ENCODE data around the gene FBXL20.

FBXL20 gene

DNA sequence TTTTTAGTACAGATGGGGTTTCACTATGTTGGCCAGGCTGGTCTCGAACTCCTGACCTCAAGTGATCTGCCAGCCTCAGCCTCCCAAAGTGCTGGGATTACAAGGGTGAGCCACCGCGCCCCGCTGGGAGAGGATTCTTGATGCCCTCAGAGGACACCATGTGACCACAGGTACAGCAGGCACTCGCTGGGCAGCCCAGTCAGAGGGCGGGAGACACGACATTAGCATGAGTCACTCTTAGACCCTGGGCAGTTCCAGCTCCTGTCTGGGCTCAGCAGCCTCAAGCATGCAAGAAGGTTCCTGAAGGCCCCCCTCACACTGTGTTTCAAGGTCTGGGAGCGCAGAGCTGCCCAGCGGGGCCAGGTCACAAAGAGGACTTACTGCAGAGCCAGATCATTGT lies 187.6 kb downstream of the FBXL20 start (continued):
- TF ChIP-seq, protein P1, sequence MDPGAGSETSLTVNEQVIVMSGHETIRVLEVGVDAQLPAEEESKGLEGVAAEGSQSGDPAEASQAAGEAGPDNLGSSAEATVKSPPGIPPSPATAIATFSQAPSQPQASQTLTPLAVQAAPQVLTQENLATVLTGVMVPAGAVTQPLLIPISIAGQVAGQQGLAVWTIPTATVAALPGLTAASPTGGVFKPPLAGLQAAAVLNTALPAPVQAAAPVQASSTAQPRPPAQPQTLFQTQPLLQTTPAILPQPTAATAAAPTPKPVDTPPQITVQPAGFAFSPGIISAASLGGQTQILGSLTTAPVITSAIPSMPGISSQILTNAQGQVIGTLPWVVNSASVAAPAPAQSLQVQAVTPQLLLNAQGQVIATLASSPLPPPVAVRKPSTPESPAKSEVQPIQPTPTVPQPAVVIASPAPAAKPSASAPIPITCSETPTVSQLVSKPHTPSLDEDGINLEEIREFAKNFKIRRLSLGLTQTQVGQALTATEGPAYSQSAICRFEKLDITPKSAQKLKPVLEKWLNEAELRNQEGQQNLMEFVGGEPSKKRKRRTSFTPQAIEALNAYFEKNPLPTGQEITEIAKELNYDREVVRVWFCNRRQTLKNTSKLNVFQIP (CRISPR knock-in tag; IDR thresholded peaks at IDR 0.05; ENCODE audit: borderline replicate concordance, low read depth), result no peak
- TF ChIP-seq CSDC2 (CRISPR knock-in tag; IDR thresholded peaks at IDR 0.05), result no peak
- no peak for TF ChIP-seq TSHZ2 (CRISPR knock-in tag; IDR thresholded peaks at IDR 0.05)
- no peak for TF ChIP-seq ZC3H10 (CRISPR knock-in tag; IDR thresholded peaks at IDR 0.05)
- no peak for TF ChIP-seq ZFP3 (CRISPR knock-in tag; IDR thresholded peaks at IDR 0.05)
- TF ChIP-seq TOX (CRISPR knock-in tag; IDR thresholded peaks at IDR 0.05; ENCODE audit: borderline replicate concordance), result no peak
- no peak for TF ChIP-seq PPARA (CRISPR knock-in tag; IDR thresholded peaks at IDR 0.05; ENCODE audit: borderline replicate concordance)
- no peak for TF ChIP-seq GLIS3 (CRISPR knock-in tag; IDR thresholded peaks at IDR 0.05)
- TF ChIP-seq, protein P2, sequence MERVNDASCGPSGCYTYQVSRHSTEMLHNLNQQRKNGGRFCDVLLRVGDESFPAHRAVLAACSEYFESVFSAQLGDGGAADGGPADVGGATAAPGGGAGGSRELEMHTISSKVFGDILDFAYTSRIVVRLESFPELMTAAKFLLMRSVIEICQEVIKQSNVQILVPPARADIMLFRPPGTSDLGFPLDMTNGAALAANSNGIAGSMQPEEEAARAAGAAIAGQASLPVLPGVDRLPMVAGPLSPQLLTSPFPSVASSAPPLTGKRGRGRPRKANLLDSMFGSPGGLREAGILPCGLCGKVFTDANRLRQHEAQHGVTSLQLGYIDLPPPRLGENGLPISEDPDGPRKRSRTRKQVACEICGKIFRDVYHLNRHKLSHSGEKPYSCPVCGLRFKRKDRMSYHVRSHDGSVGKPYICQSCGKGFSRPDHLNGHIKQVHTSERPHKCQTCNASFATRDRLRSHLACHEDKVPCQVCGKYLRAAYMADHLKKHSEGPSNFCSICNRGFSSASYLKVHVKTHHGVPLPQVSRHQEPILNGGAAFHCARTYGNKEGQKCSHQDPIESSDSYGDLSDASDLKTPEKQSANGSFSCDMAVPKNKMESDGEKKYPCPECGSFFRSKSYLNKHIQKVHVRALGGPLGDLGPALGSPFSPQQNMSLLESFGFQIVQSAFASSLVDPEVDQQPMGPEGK (CRISPR knock-in tag; IDR thresholded peaks at IDR 0.05; ENCODE audit: borderline replicate concordance), result no peak

DNA sequence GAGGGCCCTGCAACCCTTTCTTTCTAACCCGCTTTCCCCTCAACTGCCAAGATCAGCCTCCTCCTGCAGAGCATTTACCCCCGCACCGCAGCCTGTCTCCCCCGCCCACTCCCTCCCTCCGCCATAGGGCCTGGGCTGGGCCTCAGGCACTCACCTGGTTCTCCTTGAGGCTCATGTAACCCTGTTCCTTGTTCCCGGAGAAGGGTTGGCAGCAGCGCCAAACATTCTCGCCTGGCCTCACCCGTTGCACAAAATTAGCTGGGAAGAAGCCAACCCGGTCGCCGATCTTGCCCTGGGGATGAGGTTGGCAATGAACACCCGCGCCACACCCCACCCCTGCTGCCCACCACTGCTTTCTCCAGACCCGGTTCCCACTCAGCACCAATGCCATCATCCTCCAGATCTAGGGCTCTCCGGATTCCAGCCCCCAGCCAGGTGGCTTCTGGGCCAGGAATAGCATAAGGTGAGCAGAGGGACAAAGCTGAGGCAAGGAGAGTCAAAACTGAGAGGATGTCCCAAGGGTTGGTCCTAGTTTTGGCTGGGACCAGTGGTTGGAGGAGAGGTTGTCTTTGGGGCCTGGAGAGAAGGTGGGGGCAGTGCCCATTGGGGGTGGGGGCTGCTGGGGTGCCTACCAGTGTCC lies 188.5 kb downstream of the FBXL20 start:
- TF ChIP-seq CSDC2 (CRISPR knock-in tag; IDR thresholded peaks at IDR 0.05), result no peak
- TF ChIP-seq TOX (CRISPR knock-in tag; IDR thresholded peaks at IDR 0.05; ENCODE audit: borderline replicate concordance), result no peak
- no peak for TF ChIP-seq ZNF70 (CRISPR knock-in tag; IDR thresholded peaks at IDR 0.05)
- no peak for TF ChIP-seq CREB5 (CRISPR knock-in tag; IDR thresholded peaks at IDR 0.05; ENCODE audit: low read depth)
- TF ChIP-seq ZNF8 (CRISPR knock-in tag; IDR thresholded peaks at IDR 0.05), result no peak
- TF ChIP-seq ZFP3 (CRISPR knock-in tag; IDR thresholded peaks at IDR 0.05), result no peak
- TF ChIP-seq, protein P2 (CRISPR knock-in tag; IDR thresholded peaks at IDR 0.05; ENCODE audit: borderline replicate concordance), result no peak
- no peak for TF ChIP-seq CSRNP3 (CRISPR knock-in tag; IDR thresholded peaks at IDR 0.05)
- no peak for TF ChIP-seq RARB (CRISPR knock-in tag; IDR thresholded peaks at IDR 0.05)
- TF ChIP-seq GLIS3 (CRISPR knock-in tag; IDR thresholded peaks at IDR 0.05), result no peak
- TF ChIP-seq ZC3H10 (CRISPR knock-in tag; IDR thresholded peaks at IDR 0.05), result no peak
- no peak for TF ChIP-seq TSHZ2 (CRISPR knock-in tag; IDR thresholded peaks at IDR 0.05)
- no peak for ATAC-seq
